ENCODE results near the gene CCT6A.
"Not testable (repeated sequence)": the region's sequence is repeated elsewhere in the genome, so short reads cannot be mapped to it uniquely, and the experiment has no call there.

Gene CCT6A

GRCh38 chr7:56053379-56053778 lies 1.8 kb downstream of the CCT6A start:
- DNase-seq (ENCODE audit: low spot score) = no peak

GRCh38 chr7:56053993-56054392 lies 2.4 kb downstream of the CCT6A start:
- DNase-seq (ENCODE audit: low spot score) = no peak

- DNase-seq (ENCODE audit: low spot score) = no peak
Observed at GRCh38 chr7:56062382-56062781, 10.8 kb downstream of the CCT6A start.

- DNase-seq (ENCODE audit: low spot score) = no peak
Observed at GRCh38 chr7:56063500-56063881, 11.9 kb downstream of the CCT6A start.

DNA sequence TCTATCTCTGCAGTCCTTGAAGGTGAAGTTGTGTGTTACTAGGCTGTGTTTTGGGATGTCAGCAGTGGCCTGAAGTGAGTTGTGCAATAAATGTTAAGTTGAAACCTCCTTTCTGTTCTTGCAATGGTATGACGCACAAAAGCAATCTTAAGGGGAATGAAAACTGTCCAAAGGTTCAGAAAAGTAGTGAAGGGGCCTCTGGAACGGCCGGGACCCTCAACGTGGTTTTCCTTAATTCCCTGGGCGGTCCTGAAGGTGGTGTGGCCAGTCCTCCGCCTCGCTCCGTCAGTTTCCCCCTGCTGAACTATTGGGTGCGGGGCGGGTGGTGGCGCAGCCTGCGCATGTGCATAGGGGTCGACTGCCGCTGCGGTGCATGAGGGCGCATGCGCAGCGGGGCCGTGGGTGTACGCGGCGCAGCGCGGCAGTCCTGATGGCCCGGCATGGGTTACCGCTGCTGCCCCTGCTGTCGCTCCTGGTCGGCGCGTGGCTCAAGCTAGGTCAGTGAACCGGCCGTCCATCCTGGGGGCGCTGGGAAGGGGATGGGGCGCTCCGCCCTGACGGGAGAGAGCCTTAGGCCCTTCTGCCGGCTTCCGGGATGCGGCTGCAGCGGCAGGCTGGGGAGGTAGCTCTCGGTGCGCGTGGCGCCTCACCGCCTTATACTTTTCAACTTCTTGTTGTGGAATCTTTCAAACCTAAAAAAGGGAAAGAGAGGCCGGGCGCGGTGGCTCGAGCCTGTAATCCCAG lies 12.5 kb downstream of the CCT6A start, which contains the start of gene SUMF2:
SUMF2 (plus strand) TSS at position 405 of the 744 bp plus-strand sequence; CDS start at position 431, 26 bp downstream.
- peak; percentile 90 for DNase-seq (ENCODE audit: low spot score)

- not testable (repeated sequence) for DNase-seq (ENCODE audit: low spot score)
Observed at GRCh38 chr7:56066376-56066775, 14.8 kb downstream of the CCT6A start.

DNA sequence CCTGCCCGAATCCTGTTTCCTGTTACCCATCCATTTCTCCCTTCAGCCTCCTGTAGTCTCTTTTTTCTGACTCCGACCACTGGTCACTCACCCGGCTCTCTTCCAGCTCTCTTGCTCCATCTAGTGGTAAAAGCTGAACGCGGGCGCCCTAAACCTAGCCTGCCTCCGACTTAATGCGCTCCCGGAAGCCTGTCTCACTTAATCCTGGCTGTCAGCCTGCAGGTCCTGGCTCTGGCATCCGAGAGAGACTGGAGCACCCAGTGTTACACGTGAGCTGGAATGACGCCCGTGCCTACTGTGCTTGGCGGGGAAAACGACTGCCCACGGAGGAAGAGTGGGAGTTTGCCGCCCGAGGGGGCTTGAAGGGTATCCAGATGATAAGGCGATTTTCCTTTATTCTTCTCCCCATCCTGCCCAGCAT lies 22.8 kb downstream of the CCT6A start:
- DNase-seq (ENCODE audit: low spot score) = peak; percentile 86

DNA sequence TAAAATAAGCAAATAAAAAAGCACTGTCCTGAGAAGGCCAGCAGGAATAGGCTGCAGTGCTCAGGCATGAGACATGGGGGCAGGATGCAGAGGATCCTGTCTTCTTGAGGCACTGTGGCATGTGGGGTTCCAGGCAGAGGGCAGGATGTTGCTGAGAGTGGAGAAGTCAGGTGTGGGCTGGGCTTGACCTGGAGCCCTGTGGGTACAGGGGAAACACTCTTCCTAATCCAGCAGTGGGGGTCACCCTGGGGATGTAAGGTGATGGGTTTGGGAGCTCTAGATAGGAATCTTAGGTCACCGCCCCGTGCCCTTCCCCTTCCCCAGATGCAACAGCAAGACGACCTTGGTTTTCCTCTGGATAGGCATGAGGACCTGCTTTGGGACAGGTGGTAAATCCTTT lies 26.1 kb downstream of the CCT6A start:
- DNase-seq (ENCODE audit: low spot score) = no peak

DNA sequence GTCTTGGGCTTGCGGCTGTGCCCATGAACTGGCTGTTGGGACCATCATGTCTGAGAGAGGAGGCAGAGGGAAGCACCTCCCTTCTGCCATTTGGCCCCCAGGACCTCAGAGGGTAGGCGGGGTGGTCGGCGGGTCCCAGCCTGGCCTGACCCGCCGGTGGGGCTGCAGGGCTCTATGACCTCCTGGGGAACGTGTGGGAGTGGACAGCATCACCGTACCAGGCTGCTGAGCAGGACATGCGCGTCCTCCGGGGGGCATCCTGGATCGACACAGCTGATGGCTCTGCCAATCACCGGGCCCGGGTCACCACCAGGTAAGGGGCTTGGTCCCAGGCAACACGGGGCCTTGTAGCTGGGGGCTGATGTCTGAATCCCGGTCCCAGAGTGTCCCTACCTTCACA lies 26.6 kb downstream of the CCT6A start:
- no peak for DNase-seq (ENCODE audit: low spot score)

DNA sequence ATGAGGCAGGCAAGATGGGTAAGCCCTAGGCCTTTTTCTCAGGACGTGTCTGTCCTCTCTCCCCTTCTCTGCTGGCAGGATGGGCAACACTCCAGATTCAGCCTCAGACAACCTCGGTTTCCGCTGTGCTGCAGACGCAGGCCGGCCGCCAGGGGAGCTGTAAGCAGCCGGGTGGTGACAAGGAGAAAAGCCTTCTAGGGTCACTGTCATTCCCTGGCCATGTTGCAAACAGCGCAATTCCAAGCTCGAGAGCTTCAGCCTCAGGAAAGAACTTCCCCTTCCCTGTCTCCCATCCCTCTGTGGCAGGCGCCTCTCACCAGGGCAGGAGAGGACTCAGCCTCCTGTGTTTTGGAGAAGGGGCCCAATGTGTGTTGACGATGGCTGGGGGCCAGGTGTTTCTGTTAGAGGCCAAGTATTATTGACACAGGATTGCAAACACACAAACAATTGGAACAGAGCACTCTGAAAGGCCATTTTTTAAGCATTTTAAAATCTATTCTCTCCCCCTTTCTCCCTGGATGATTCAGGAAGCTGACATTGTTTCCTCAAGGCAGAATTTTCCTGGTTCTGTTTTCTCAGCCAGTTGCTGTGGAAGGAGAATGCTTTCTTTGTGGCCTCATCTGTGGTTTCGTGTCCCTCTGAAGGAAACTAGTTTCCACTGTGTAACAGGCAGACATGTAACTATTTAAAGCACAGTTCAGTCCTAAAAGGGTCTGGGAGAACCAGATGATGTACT lies 28.1 kb downstream of the CCT6A start:
- DNase-seq (ENCODE audit: low spot score) = no peak

DNA sequence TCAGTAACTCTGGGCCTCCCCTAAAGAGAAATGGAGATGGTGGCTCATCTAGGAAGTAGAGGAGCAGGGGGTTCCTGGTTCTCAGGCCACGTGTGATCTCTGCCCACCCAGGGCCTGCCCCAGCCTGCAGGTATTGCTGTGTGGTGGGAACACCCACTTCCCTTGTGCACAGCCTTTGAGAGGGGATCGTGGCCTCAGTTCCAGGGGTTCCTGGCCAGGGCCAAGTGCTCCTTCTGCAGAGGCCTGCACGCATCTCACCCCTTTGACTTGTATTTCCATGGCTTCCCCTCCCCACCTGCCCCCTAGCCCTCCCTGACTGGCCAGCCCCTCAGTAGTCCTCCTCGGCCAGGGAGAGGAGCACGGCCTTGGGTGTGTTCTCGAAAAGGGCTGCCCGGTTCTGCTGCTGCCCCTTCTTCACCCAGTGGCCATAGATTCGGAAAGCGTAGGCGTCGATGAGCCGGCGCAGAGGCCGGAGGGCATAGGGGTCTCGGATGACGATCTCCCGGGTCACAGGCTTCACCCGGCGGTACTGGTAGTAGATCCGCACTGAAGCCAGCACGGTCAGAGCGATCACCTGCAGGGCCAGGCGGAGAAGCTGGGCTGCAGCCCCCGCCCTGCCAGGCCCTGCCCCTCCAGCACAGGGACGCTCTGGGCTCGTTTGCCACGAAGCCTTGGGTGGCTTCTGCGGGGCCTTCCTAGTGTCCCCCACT lies 29.3 kb downstream of the CCT6A start:
- not testable (repeated sequence) for DNase-seq (ENCODE audit: low spot score)

- no peak for DNase-seq (ENCODE audit: low spot score)
Observed at GRCh38 chr7:56081626-56082340, 30.2 kb downstream of the CCT6A start.

DNA sequence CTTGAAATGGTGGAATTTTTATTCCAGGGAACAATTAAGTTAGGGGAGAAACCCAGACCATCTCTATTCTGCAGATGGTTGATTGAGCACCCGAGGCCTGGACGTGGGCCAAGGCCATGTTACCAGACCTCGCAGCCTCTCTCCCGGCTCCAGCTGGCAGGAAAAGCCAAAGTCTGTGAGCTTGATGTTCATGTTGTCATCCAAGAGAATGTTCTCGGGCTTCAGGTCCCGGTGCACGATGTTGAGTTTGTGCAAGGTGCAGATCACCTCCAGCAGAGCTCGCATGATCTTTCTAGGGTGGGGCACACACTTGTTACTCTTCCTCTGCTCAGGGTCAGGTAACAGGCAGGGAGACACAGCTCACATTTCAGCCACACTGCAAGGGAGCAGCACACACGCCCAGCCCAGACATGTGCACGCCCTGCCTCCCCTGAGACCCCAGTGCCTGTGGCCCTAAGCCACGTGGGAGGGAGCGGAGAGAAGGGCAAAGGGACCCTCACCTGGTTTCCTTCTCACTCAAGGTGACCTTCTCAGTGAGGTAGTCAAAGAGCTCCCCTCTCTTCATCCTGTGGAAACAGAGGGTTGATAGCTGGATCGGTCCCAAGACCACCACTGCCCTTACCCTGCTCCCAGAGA lies 31.7 kb downstream of the CCT6A start:
- DNase-seq (ENCODE audit: low spot score) = no peak

GRCh38 chr7:56086761-56087160 lies 35.2 kb downstream of the CCT6A start:
- DNase-seq (ENCODE audit: low spot score) = no peak

- DNase-seq (ENCODE audit: low spot score) = no peak
Observed at GRCh38 chr7:56087445-56087844, 35.9 kb downstream of the CCT6A start.

DNA sequence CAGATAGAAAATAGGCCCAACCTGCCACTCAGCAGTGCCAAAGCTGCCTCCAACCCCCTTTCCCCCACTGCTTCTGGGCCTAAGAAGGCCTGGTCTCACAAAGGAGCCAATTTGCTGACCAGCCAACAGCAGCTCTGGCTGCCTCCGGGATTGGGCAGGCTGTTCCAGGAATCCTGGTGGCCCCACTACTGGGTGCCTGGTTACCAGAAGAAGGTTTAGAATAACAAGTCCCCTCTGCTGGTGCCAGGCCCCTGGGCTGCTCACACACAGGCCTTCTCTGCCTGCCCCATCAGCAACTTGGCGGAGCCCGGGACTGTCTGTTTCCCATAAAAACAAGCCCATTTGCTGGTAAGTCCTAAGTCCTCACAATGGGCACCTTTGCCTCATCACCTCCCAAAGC lies 40.0 kb downstream of the CCT6A start:
- DNase-seq (ENCODE audit: low spot score) = no peak

DNA sequence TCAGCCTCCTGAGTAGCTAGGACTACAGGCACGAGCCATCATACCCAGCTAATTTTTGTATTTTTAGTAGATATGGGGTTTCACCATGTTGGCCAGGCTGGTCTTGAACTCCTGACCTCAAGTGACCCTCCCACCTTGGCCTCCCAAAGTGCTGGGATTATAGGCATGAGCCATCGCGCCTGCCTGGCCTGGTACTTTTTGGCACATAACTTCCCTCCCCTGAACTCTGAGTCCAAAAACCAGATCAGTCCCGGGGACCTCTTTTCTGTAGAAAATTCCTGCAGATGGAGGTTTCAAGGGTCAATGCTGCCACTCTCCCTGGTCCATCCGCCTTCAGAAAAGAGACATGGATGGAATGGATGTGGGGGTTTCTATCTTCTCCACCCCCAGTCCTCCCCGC lies 40.8 kb downstream of the CCT6A start:
- DNase-seq (ENCODE audit: low spot score) = not testable (repeated sequence)

DNA sequence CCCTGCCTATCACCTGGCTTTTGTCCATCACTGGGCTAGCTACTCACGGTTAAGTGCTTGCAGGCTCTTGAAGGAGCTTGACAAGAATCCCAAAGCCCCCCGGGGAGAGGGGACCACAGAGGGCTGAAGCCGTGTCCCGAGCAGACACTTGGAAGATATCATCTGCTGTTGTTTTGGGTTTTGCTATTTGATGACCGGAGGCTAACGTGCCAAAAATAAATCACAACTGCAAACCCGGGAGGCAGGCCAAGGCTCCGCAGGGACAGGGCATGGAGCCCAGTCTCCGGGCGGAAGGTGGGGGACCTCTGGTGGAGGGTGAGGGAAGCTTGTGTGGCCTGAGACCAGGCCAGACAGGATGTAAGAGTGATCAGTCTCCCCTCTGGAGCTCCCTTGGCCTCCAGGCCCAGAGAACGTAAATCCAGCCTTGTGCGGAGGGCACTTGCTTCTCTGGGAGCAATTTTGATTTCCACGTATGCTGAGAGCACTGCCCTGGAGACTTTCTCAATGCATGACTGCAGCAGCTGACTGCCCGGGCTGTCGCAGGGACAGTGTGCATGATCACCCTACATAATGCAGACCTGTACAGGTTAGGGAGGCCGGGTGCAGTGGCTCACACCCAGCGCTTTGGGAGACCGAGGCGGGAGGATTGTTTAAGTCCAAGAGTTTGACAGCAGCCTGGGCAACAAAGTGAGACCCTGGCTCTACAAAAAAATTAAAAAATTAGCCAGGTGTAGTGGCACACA lies 41.4 kb downstream of the CCT6A start, which contains the start of gene PHKG1:
PHKG1 (minus strand) TSS at position 164 of the 743 bp plus-strand sequence. CDS start 4,011 bp downstream, outside the sequence.
- DNase-seq (ENCODE audit: low spot score) = no peak

DNA sequence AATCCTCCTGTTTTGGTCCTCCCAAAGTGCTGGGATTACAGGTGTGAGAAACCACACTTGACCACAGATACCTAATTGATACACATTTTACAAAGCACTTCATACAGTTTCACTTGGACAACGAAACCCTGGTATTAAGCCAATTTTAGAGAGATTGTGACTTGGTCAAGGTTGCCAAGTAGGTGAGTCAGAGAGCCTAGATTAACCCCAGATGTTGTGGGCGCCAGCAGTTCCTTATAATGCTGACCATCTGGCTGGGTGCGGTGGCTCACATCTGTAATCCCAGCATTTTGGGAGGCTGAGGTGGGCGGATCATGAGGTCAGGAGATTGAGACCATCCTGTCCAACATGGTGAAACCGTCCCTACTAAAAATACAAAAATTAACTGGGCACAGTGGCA lies 46.1 kb downstream of the CCT6A start:
- peak; percentile 62 for DNase-seq (ENCODE audit: low spot score)

- DNase-seq (ENCODE audit: low spot score) = not testable (repeated sequence)
Observed at GRCh38 chr7:56098187-56099008, 46.8 kb downstream of the CCT6A start.
